HepG2 (cell line): ENCODE data around the gene TUBB3. TPM values are rescaled to one million over a fixed set of nuclear protein-coding genes. Genes with fewer than 3 reads are reported as not detected.
A peak's percentile ranks its signal among the peaks of the same experiment; 100 is the strongest.

Experiments
- CHD4 ChIP-seq: fragments of 200-600 bp; sonication (generic); IDR thresholded peaks from 2 replicates; pipeline ENCODE4 v1.7.0; 2017; ENCODE audit warnings: mild to moderate bottlenecking, low read length, borderline replicate concordance
- HOXD1 ChIP-seq: sonication (generic); formaldehyde crosslinking; IDR thresholded peaks from 2 replicates; pipeline ENCODE4 v1.5.0; 2020; ENCODE audit warnings: missing genetic modification reagents
- KDM5A ChIP-seq: fragments of 200-600 bp; sonication (generic); IDR thresholded peaks from 2 replicates; pipeline ENCODE4 v1.7.0; 2018; ENCODE audit warnings: antibody characterized with exemption, mild to moderate bottlenecking, low read length, borderline replicate concordance
- MLX ChIP-seq: IDR thresholded peaks from 2 replicates; pipeline ENCODE4 v1.6.1; 2016
- NR2C2 ChIP-seq: sonication (generic); formaldehyde crosslinking; IDR thresholded peaks from 2 replicates; pipeline ENCODE4 v1.4.0; 2020; ENCODE audit warnings: missing genetic modification reagents, mild to moderate bottlenecking, moderate library complexity, borderline replicate concordance
- PCBP2 ChIP-seq: fragments of 200-400 bp; formaldehyde crosslinking; optimal IDR thresholded peaks from 2 replicates; pipeline ENCODE3; 2018; ENCODE audit warnings: low read length, low read depth; ENCODE audit not compliant: poor library complexity, severe bottlenecking
- PITX1 ChIP-seq: sonication (generic); formaldehyde crosslinking; IDR thresholded peaks from 2 replicates; pipeline ENCODE4 v1.5.1; 2020; ENCODE audit warnings: mild to moderate bottlenecking, missing genetic modification reagents
- PPARG ChIP-seq: conservative IDR thresholded peaks from 2 replicates; pipeline ENCODE4 v1.6.1; 2016; ENCODE audit warnings: missing biosample characterization, missing genetic modification reagents
- SIX4 ChIP-seq: sonication (generic); formaldehyde crosslinking; IDR thresholded peaks from 2 replicates; pipeline ENCODE4 v1.4.0; 2020; ENCODE audit warnings: missing genetic modification reagents
- SMAD3 ChIP-seq: sonication (generic); formaldehyde crosslinking; IDR thresholded peaks from 2 replicates; pipeline ENCODE4 v1.4.0; 2020; ENCODE audit warnings: missing genetic modification reagents
- SMC3 ChIP-seq: IDR thresholded peaks from 2 replicates; pipeline ENCODE4 v1.6.1; 2011; ENCODE audit warnings: low read length, improper control_type of control experiment
- THAP7 ChIP-seq: sonication (generic); formaldehyde crosslinking; IDR thresholded peaks from 2 replicates; pipeline ENCODE4 v1.8.1; 2023; ENCODE audit warnings: mild to moderate bottlenecking, missing genetic modification reagents
- ZBTB39 ChIP-seq: sonication (generic); formaldehyde crosslinking; IDR thresholded peaks from 2 replicates; pipeline ENCODE4 v1.5.0; 2020; ENCODE audit warnings: missing genetic modification reagents
- ZKSCAN8 ChIP-seq: IDR thresholded peaks from 2 replicates; pipeline ENCODE4 v1.6.1; 2016; ENCODE audit warnings: borderline replicate concordance, missing genetic modification reagents, missing compliant biosample characterization
- ZNF280D ChIP-seq: sonication (generic); formaldehyde crosslinking; IDR thresholded peaks from 2 replicates; pipeline ENCODE4 v1.5.1; 2020; ENCODE audit warnings: mild to moderate bottlenecking, missing genetic modification reagents
- ZNF44 ChIP-seq: sonication (generic); formaldehyde crosslinking; IDR thresholded peaks from 2 replicates; pipeline ENCODE4 v1.5.1; 2020; ENCODE audit warnings: mild to moderate bottlenecking, missing genetic modification reagents
- ZNF441 ChIP-seq: sonication (generic); formaldehyde crosslinking; IDR thresholded peaks from 2 replicates; pipeline ENCODE4 v1.7.0; 2021; ENCODE audit warnings: missing genetic modification reagents, borderline replicate concordance
- ZNF569 ChIP-seq: sonication (generic); formaldehyde crosslinking; IDR thresholded peaks from 2 replicates; pipeline ENCODE4 v1.5.0; 2020; ENCODE audit warnings: mild to moderate bottlenecking, missing genetic modification reagents, moderate library complexity, borderline replicate concordance
- ZNF589 ChIP-seq: sonication (generic); formaldehyde crosslinking; conservative IDR thresholded peaks from 2 replicates; pipeline ENCODE4 v1.8.0; 2022; ENCODE audit warnings: mild to moderate bottlenecking, moderate library complexity, missing genetic modification reagents
- polyA plus RNA-seq, 8 experiments: library from polyadenylated mRNA; depleted of rRNA in 3 of 8; stranded (reverse) in 7 of 8; unstranded in 1 of 8; fragments of >200 nt; fragmentation: Illumina TruSeq in 4 of 8; extraction: Trizol in 4 of 8; gene quantifications; 2 replicates each; pipeline versions ENCODE4 v1.2.1 to v1.2.3, GENCODE V29; 2011 to 2016; ENCODE audit warnings: low read depth in 4 of 8, missing spikeins in 1 of 8, mixed read lengths in 1 of 8; ENCODE audit not compliant: insufficient read depth in 1 of 8
- total RNA-seq, 5 experiments: library from RNA; depleted of rRNA; stranded (reverse); fragments of >200 nt; fragmentation: Illumina TruSeq; extraction: Trizol; gene quantifications; 2 replicates each; pipeline ENCODE4 v1.2.3, GENCODE V29; 2016; ENCODE audit warnings: low read depth in 1 of 5

The TUBB3 gene
- total and polyA plus RNA-seq, 2 of the 13 experiments (the other 11 are each of a cell fraction or from before 2014, with no cell fraction given), result 110 to 185 TPM

- TF ChIP-seq ZNF569 (CRISPR knock-in tag) (peak; percentile 84; the same call in 1 of the 2 replicates), THAP7 (CRISPR knock-in tag) (0 out of 2 replicates have a peak, but pooled peaks have one; percentile 21), SMAD3 (CRISPR knock-in tag) (peak; percentile 75; the same call in 1 of the 2 replicates), NR2C2 (no peak), ZNF44 (CRISPR knock-in tag) (no peak), PITX1 (CRISPR knock-in tag) (peak; percentile 83), MLX (CRISPR knock-in tag) (peak; percentile 99), ZNF589 (CRISPR knock-in tag) (no peak), SMC3 (no peak; the same call in 1 of the 2 replicates), ZBTB39 (CRISPR knock-in tag) (peak; percentile 63; the same call in 1 of the 2 replicates), PCBP2 (no peak), KDM5A (peak; percentile 59; the same call in 1 of the 2 replicates), ZKSCAN8 (CRISPR knock-in tag) (peak; percentile 82), ZNF280D (no peak), SIX4 (CRISPR knock-in tag) (no peak; the same call in 1 of the 2 replicates), ZNF441 (CRISPR knock-in tag) (0 out of 2 replicates have a peak, but pooled peaks have one; percentile 47), CHD4 (no peak), PPARG (CRISPR knock-in tag) (peak; percentile 69; the same call in 1 of the 2 replicates), HOXD1 (CRISPR knock-in tag) (peak; percentile 82)
These were observed 4.4 kb upstream of the TUBB3 start, which contains the start of gene MC1R (continued) for GRCh38 chr16:89918453-89919347.
